ENCODE data around the gene ROR2.

The ROR2 gene

GRCh38 chr9:91730806-91731205, 219.2 kb downstream of the ROR2 start:
- TF ChIP-seq TAF1 (IDR thresholded peaks at IDR 0.05; ENCODE audit: borderline replicate concordance, low read depth, low read length) (no peak), POLR2A (IDR thresholded peaks at IDR 0.05; ENCODE audit: low read depth, low read length) (no peak), POLR2AphosphoS5 (IDR thresholded peaks at IDR 0.05; ENCODE audit: low read depth, low read length) (no peak)
- DNase-seq (ENCODE audit: insufficient read length) (no peak), FAIRE-seq (no peak)

GRCh38 chr9:91729558-91729842, 220.5 kb downstream of the ROR2 start:
- DNase-seq (ENCODE audit: insufficient read length), result no peak
- TF ChIP-seq TAF1 (IDR thresholded peaks at IDR 0.05; ENCODE audit: borderline replicate concordance, low read depth, low read length) (no peak), POLR2A (IDR thresholded peaks at IDR 0.05; ENCODE audit: low read depth, low read length) (no peak), POLR2AphosphoS5 (IDR thresholded peaks at IDR 0.05; ENCODE audit: low read depth, low read length) (no peak)
- FAIRE-seq, result no peak

- no peak for FAIRE-seq
- TF ChIP-seq POLR2A (IDR thresholded peaks at IDR 0.05; ENCODE audit: low read depth, low read length) (no peak), TAF1 (IDR thresholded peaks at IDR 0.05; ENCODE audit: borderline replicate concordance, low read depth, low read length) (no peak), POLR2AphosphoS5 (IDR thresholded peaks at IDR 0.05; ENCODE audit: low read depth, low read length) (no peak)
- no peak for DNase-seq (ENCODE audit: insufficient read length)
Measured at GRCh38 chr9:91727972-91728371, 222.1 kb downstream of the ROR2 start.

GRCh38 chr9:91727316-91727861, 222.6 kb downstream of the ROR2 start:
- DNase-seq (ENCODE audit: insufficient read length) (peak; percentile 53), FAIRE-seq (peak; percentile 81)
- TF ChIP-seq POLR2AphosphoS5 (IDR thresholded peaks at IDR 0.05; ENCODE audit: low read depth, low read length) (no peak), TAF1 (IDR thresholded peaks at IDR 0.05; ENCODE audit: borderline replicate concordance, low read depth, low read length) (no peak), POLR2A (IDR thresholded peaks at IDR 0.05; ENCODE audit: low read depth, low read length) (no peak)

- DNase-seq (ENCODE audit: insufficient read length), result no peak
- no peak for TF ChIP-seq TAF1 (IDR thresholded peaks at IDR 0.05; ENCODE audit: borderline replicate concordance, low read depth, low read length)
- TF ChIP-seq POLR2AphosphoS5 (IDR thresholded peaks at IDR 0.05; ENCODE audit: low read depth, low read length), result no peak
- no peak for TF ChIP-seq POLR2A (IDR thresholded peaks at IDR 0.05; ENCODE audit: low read depth, low read length)
- no peak for FAIRE-seq
Measured at GRCh38 chr9:91726406-91727100, 223.5 kb downstream of the ROR2 start.

- TF ChIP-seq POLR2A (IDR thresholded peaks at IDR 0.05; ENCODE audit: low read depth, low read length) (no peak), POLR2AphosphoS5 (IDR thresholded peaks at IDR 0.05; ENCODE audit: low read depth, low read length) (no peak), TAF1 (IDR thresholded peaks at IDR 0.05; ENCODE audit: borderline replicate concordance, low read depth, low read length) (no peak)
- DNase-seq (ENCODE audit: insufficient read length) (no peak), FAIRE-seq (no peak)
Measured at GRCh38 chr9:91725651-91726050, 224.4 kb downstream of the ROR2 start.

- DNase-seq (ENCODE audit: insufficient read length), result no peak
- no peak for FAIRE-seq
- no peak for TF ChIP-seq TAF1 (IDR thresholded peaks at IDR 0.05; ENCODE audit: borderline replicate concordance, low read depth, low read length)
- no peak for TF ChIP-seq POLR2AphosphoS5 (IDR thresholded peaks at IDR 0.05; ENCODE audit: low read depth, low read length)
- no peak for TF ChIP-seq POLR2A (IDR thresholded peaks at IDR 0.05; ENCODE audit: low read depth, low read length)
Measured at GRCh38 chr9:91724609-91725505, 225.2 kb downstream of the ROR2 start.

GRCh38 chr9:91724068-91724440, 226.0 kb downstream of the ROR2 start:
- no peak for FAIRE-seq
- DNase-seq (ENCODE audit: insufficient read length), result no peak
- TF ChIP-seq POLR2AphosphoS5 (IDR thresholded peaks at IDR 0.05; ENCODE audit: low read depth, low read length), result no peak
- TF ChIP-seq POLR2A (IDR thresholded peaks at IDR 0.05; ENCODE audit: low read depth, low read length), result no peak
- TF ChIP-seq TAF1 (IDR thresholded peaks at IDR 0.05; ENCODE audit: borderline replicate concordance, low read depth, low read length), result no peak

GRCh38 chr9:91723420-91724067, 226.5 kb downstream of the ROR2 start:
- FAIRE-seq, result no peak

GRCh38 chr9:91720751-91721705, 229.0 kb downstream of the ROR2 start:
- no peak for TF ChIP-seq POLR2A (IDR thresholded peaks at IDR 0.05; ENCODE audit: low read depth, low read length)
- no peak for TF ChIP-seq POLR2AphosphoS5 (IDR thresholded peaks at IDR 0.05; ENCODE audit: low read depth, low read length)
- no peak for TF ChIP-seq TAF1 (IDR thresholded peaks at IDR 0.05; ENCODE audit: borderline replicate concordance, low read depth, low read length)
- peak; percentile 74 for FAIRE-seq
- peak; percentile 48 for DNase-seq (ENCODE audit: insufficient read length)

More at GRCh38 chr9:91723420-91724067, 226.5 kb downstream of the ROR2 start:
- TF ChIP-seq POLR2AphosphoS5 (IDR thresholded peaks at IDR 0.05; ENCODE audit: low read depth, low read length) (no peak), TAF1 (IDR thresholded peaks at IDR 0.05; ENCODE audit: borderline replicate concordance, low read depth, low read length) (no peak), POLR2A (IDR thresholded peaks at IDR 0.05; ENCODE audit: low read depth, low read length) (no peak)
- DNase-seq (ENCODE audit: insufficient read length), result no peak

Measured in GM12892 (cell line).